GM10847 (cell line): ENCODE measurements around the gene SLC6A15.

Experiments
- POLR2A ChIP-seq: IDR thresholded peaks from 2 replicates; pipeline ENCODE4 v1.6.1; 2011; ENCODE audit not compliant: insufficient read length; ENCODE audit errors: extremely low read depth

The SLC6A15 gene

DNA sequence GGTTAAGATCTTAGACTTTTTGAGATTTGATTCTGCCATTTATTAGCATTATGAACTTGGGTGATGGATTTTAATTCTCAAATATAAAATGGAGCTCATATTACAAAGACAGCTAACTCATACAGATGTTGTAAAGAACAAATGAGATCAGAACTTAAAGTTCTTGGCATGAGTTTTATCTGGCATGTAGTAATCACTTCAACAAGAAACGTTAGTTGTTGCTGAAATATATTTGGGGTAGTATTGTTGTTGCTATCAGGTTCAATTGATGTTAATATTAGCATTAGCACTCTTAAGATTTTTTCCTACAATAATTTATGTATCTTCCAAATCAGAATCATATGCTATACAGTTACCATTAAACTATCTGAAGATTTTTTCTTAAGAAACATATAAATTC lies 71.0 kb downstream of the SLC6A15 start:
- TF ChIP-seq POLR2A, result no peak

DNA sequence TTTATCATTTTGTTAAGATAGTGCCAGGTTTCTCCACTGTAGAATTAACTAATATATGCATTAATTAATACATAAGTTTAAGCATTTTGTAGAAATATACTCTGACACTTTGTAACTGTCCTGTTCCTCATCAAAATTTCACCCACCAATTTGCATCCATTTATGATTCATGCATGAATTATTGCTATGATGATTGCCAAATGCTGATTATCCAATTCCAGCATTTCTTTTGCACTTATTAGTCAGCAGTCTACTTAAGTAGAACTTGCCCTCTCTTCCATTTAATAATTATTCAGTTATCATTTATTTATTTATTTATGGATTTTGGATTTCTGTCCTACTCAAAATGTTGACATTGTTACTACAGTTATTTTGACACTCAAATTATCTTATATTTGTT lies 72.2 kb downstream of the SLC6A15 start:
- no peak for TF ChIP-seq POLR2A

DNA sequence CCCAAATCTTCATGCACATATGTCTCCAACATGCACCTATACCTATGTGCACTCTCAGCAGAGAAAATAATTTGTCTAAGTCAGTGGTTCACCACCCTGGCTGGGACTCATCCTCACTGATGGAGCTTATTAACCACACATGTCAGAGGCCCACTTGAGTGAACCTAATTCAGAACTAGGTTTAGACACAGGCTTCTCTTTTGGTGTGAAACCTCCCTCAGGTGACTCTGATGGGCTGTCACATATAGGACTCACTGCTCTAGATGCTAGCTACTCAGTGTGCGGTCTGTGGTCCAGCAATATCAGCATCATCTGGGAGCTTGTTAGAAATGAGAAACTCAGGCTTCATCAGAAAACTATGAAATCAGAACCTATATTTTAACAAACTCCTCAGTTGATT lies 85.7 kb downstream of the SLC6A15 start:
- TF ChIP-seq POLR2A, result no peak

DNA sequence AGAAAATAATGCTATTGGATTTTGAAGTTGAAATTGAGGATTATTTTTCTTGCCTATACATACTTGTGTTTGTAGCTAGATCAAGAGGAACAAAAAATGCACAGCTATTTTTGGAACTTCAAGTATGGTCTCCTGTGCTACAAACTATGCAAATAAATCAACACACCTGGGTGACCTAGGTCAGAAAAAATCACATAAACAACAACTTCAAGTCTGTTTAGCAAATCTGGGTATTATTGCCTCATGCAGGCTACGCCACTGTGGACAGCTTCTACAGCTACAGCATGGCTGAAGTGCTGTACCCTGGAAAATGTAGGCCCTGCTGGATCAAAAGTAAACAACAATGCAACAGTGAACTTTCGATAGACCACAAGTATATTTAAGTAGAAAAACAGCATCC lies 87.5 kb downstream of the SLC6A15 start:
- no peak for TF ChIP-seq POLR2A

DNA sequence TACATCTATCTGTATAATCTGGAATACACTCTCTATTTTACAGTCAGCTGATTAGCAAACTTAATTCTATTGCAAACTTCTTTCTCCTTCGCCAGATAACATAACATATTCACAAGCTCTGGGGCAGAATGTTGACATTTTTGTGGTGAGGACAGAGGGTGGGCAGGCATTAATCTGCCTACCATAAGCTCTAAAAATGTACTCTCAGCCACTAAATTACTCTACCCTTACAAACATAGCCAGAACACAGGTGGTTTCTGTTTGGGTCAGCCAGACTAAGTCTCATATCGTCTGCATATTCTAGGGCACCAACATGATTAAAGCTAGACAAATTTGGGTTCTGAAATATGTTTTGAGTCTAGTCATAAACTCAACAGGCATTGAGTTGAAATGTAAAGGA lies 90.1 kb downstream of the SLC6A15 start:
- TF ChIP-seq POLR2A, result no peak

DNA sequence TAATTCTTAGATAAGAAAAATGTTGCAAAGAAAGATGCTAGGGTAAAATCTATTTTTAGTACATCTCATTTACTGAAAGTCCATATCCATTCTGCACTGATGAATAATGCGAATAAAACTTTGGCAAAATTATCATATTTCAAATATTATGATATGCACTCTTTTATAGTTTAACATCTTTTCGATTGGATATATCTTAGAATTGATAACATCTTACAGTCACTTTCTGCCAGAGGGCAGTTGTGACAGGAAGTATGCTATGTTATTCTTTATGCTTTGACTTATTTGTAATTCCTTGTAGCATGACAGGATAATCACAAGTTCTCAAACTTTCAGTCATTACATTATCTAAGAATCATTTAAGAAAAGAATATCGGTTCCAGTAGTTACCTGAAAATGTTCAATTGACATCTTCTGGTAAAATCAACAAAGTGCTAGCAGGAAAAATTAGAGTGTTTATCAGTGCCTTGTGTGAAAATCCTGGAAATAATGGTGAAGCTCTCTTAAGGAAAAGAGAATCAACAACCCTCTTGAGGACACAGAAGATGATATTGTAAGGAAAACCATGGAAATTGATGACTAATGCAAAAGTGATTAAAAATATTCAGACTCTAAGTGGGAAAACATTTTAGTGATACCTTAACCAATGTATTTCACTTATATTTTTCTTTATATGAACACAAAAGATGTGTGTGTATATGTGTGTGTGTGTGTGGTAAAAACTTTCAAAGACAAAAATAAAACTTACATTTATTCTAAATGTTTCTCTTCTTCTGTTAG lies 95.5 kb downstream of the SLC6A15 start:
- TF ChIP-seq POLR2A, result no peak

DNA sequence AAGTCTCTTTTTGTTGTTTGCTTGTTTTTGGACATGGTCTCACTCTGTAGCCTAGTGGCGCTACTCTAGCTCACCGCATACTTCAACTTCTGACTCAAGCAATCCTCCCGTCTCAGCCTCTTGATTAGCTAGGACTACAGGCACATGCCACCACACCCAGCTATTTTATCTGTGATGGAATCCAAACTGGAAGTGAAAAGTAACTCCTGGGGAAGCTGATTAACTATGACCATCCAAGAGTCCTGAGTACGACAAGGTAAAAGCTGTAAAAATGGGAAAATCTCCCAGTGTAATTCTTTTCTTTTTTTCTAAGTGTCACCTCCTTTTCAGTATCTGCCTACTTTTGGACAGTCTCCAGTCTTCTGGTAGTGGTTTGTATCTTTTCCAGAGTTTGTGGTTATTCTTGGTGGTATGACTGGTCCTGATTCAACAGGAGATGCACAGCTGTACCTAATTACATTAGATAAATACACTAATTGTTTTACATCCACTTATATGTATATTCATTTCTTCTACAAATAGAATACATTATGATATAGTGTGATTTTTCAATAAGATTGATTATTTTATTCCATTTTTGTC lies 97.8 kb downstream of the SLC6A15 start:
- no peak for TF ChIP-seq POLR2A

DNA sequence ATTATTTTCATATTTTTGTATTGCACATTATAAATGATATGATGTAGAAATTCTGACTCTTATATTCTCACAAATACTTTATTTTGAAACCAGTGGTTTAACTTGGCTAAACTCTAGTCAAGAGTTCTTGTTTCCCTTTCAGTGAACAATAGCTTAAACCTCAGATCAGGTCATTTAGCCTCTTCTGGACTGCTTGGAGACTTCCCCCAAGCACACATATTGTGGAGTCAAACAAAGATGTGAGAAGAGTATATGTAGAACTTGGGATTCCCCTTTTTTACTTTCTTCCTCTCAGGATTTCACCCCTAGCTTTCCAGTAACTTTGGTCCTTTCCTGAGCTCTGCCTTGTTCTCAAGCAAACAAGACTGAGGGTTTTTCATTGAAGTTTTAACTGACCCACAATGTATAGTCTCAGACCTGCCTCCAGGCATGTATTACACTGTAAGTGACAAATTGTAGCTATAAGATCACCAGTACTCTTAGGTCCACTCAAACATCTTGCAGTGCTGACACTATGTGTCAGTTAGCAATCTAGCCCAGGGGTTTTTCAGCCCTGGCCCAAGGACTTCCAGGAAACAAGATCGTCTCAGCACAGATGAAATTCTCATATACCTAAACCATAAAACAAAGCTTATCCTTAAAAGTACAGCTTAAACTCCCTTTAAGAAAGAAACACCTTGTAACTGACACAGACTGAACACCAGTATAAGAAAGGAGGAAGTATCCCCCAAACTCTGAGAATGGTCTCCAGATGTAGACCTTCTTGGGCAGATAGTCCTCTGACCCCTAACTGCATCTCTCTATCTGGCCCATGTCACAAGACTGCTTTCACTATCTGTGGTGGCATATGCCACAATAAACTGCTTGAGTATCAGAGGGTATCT lies 98.6 kb downstream of the SLC6A15 start:
- no peak for TF ChIP-seq POLR2A

DNA sequence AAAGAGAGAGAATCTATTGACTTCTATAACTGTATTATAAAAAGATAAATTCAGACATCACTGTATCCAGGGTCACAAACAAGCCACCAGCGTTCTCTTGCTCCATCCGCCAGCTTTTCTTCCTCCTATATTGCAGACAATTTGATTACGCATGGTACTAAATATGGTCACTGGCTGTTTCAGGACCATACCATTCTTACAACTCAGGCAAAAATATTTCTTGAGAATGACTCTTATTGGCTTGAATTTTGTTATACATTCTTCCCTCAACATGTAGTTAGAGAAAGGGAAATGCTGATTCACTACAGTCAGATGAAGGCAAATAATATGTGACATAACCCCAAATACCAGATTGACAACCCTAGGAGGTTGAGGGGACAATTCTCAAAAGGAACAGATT lies 101.3 kb downstream of the SLC6A15 start:
- TF ChIP-seq POLR2A, result no peak

DNA sequence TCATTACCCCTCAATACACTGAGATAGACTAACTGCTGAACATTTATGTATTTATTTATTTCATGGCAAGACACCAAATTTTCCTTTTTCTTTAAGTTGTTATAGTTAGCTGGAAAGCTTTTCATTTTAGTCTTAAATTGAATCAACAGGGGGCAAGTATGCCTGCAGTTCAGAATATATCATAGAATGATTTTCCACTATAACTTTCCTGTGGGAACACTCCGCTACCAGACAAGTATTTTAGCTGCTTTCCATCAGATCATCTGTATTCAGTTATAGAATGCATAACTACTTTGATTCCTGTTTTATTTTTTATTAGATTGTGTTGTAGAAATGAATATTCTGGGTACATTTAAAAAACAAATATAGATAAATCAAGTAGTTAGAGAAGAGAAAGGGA lies 102.0 kb downstream of the SLC6A15 start:
- TF ChIP-seq POLR2A, result no peak
